ENCODE results near the gene ZNF853.

DNA sequence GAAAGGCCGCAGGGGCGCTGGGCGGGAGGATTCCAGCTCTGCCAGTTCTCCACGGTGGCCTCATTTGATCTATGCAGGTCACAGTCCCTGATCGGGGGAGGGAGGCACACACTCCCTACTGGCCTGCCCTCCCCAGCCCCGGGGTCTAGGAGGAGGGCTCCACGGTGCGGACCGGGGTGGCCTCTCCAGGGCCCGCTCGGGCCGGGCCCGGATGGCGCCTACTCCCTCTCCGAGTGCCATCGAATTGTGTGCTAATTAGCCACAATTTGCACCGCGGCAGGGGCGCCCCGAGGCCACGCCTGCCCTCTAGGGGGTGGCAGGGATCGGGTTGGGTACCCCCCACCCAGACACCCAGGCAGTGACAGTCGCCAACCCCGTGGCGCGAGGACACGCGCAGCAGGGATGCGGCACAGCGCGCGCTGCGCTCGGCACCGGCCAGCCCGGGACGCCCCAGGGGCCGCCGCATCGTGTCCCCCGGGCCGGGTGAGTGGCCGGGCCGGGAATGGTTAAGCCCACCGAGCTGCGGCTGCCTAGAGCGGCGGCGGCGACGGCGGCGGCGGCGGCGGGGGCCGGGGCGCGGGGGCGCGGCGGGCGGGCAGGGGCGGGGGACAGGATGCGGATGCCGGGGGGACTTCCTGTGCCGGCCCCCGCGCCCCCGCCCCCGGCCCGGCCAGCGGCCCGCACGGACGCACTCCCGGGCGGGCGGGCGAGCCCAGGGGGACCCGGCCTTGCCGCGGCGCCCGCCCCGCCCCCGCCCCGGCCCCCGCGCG, at the start of gene ZNF853:
- TF ChIP-seq CTBP1 (IDR thresholded peaks at IDR 0.05; ENCODE audit: borderline replicate concordance) (no peak), ELF4 (IDR thresholded peaks at IDR 0.05) (no peak), FOXA1 (IDR thresholded peaks at IDR 0.05) (no peak), TARDBP (IDR thresholded peaks at IDR 0.05) (no peak), ARNT (IDR thresholded peaks at IDR 0.05) (no peak), L3MBTL2 (conservative IDR thresholded peaks at IDR 0.05) (no peak), HDGF (IDR thresholded peaks at IDR 0.05; ENCODE audit: borderline replicate concordance) (no peak), FOXK2 (IDR thresholded peaks at IDR 0.05) (no peak), SP1 (IDR thresholded peaks at IDR 0.05) (no peak), NFRKB (IDR thresholded peaks at IDR 0.05) (no peak), BHLHE40 (IDR thresholded peaks at IDR 0.05; ENCODE audit: borderline replicate concordance) (no peak), ZNF384 (IDR thresholded peaks at IDR 0.05) (no peak)

Data from HEK293T (cell line).